Esophagus (tissue), 2 donors: Measurements from ENCODE around the gene SLCO3A1. TPM values are rescaled to one million over a fixed set of nuclear protein-coding genes. Genes with fewer than 3 reads are reported as not detected.

Experiments
- H3K27ac ChIP-seq, 2 donors: one replicate each; pipeline ENCODE4 v1.5.1; 2013; ENCODE audit warnings: low read depth in 2 of 2, mild to moderate bottlenecking in 2 of 2, inconsistent platforms in 1 of 2, low read length in 1 of 2, moderate library complexity in 1 of 2
- H3K27me3 ChIP-seq, 2 donors: one replicate each; pipeline ENCODE4 v1.6.1; 2013; ENCODE audit warnings: low read length in 2 of 2, control low read depth in 1 of 2, mild to moderate bottlenecking in 1 of 2; ENCODE audit not compliant: insufficient read depth in 2 of 2, control insufficient read depth in 1 of 2
- H3K36me3 ChIP-seq, 2 donors: one replicate each; pipeline ENCODE4 v1.6.1; 2013; ENCODE audit warnings: low read length in 1 of 2; ENCODE audit not compliant: control insufficient read depth in 2 of 2, insufficient read depth in 2 of 2
- H3K4me1 ChIP-seq, 2 donors: one replicate each; pipeline ENCODE4 v1.6.1; 2013; ENCODE audit warnings: low read length in 1 of 2; ENCODE audit not compliant: control insufficient read depth in 2 of 2, insufficient read depth in 2 of 2
- H3K4me3 ChIP-seq, 2 donors: one replicate each; pipeline ENCODE4 v1.5.1; 2013; ENCODE audit warnings: low read length in 2 of 2, mild to moderate bottlenecking in 2 of 2, low read depth in 1 of 2, moderate library complexity in 1 of 2
- H3K9me3 ChIP-seq, 2 donors: one replicate each; pipeline ENCODE4 v1.6.1; 2013; ENCODE audit warnings: mild to moderate bottlenecking in 2 of 2, low read depth in 1 of 2, low read length in 1 of 2, moderate library complexity in 1 of 2; ENCODE audit not compliant: control insufficient read depth in 2 of 2, insufficient read depth in 1 of 2
- WGBS, 2 donors: extraction: QIAGEN DNeasy Blood & Tissue Kit; methylation state at CpG; one replicate each; pipeline ENCODE4 v1.1.7; 2013; 5-methylcytosine and 5-hydroxymethylcytosine counted together
- polyA plus RNA-seq, 2 donors: library from polyadenylated mRNA; stranded (reverse); fragments of 200-250 nt; gene quantifications; one replicate each; pipeline ENCODE4 v1.2.3, GENCODE V29; 2013
- donor health status: healthy with polysubstance abuse.
- donor health status: Bipolar disorder and iron deficiency.

Gene SLCO3A1
- polyA plus RNA-seq, 2 donors, result 18.2 to 18.5 TPM

DNA sequence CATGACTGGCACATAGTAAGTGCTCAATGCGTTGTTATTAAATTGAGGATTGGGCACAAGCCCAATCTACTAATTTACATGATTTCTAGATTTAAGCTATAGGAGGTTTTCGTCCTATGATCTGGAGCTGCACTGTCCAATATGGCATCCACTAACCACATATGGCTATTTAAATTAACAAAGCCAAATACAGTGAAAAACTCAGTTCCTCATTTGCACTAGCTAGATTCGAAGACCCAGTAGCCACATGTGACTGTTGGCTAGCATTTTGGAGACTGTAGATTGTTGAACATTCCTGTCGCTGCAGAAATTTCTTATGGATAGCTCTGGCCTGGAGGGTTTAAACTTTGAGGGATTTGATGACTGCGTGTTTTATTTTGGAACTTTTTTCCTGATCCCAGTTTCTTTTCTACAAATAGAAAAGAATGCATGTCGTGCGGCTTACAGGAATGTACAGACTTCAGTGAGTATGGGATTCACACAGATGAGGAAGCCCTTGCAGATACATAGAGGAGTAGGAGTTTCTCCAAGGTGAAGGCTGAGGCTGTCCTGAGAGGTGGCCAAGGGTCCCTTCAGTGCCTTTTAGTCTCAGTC lies 82.8 kb downstream of the SLCO3A1 start:
- no peak overlapping the region for H3K27ac ChIP-seq
- WGBS, 2 donors, result 78 to 80% methylated on average over 7 of the region's 7 CpGs

DNA sequence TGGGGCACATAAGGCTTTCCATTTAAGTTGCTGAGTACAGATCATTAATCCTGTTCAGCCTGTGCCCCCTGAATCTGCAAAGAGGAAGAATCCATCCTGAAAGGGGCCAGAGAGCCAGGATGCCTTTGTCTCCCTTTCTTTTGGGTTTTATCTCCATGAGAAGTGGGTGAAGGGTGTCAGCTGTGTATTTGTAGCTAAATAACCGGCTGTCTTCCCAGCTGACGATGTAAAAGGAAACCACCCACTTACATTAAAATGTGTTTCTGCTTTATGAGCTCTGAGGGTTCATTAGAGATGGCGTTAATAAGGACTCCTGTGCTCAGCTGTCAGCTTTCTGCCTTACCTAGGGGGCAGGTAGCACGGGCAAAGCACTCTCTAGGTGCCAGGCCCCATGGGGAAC lies 83.4 kb downstream of the SLCO3A1 start:
- no peaks in the 10 kb centered on the region for H3K27me3 ChIP-seq
- H3K36me3 ChIP-seq, result no peaks in the 10 kb centered on the region
- peaks cover 5 to 15% of the 10 kb centered on the region in 2 donors for H3K4me1 ChIP-seq
- peaks cover 0 to 3% of the 10 kb centered on the region in 2 donors for H3K9me3 ChIP-seq
- no peak overlapping the region for H3K4me3 ChIP-seq
- H3K27ac ChIP-seq, result peak overlapping the region in 1 of 2 donors; percentile 6
- WGBS, 2 donors, result 64 to 67% methylated on average over 4 of the region's 4 CpGs

More for the DNA sequence above, 82.8 kb downstream of the SLCO3A1 start:
- peaks cover 0 to 3% of the 10 kb centered on the region in 2 donors for H3K9me3 ChIP-seq
- peaks cover 5 to 13% of the 10 kb centered on the region in 2 donors for H3K4me1 ChIP-seq
- no peaks in the 10 kb centered on the region for H3K27me3 ChIP-seq
- H3K36me3 ChIP-seq, result no peaks in the 10 kb centered on the region
- no peak overlapping the region for H3K4me3 ChIP-seq

DNA sequence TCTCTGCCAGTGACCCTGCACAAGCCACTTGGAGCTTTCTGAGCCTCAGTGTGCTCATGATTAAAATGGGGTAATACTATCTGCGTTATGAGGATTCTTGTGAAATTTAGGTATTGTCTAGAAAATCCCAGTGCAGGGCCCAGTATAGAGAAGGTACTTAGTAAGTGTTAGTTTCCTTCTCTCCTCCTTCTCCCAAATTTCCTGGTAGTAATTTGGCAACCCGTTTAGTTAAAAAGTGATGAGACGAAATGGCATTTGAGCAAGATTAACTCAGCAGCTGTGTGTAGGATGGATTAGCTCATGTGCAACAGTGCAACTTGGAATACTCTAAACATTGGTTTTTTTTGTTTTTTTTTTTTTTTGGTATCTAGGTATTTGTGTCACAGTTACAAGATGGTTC lies 84.6 kb downstream of the SLCO3A1 start:
- Histone ChIP-seq H3K27ac (no peak overlapping the region), H3K4me1 (peaks cover 5 to 19% of the 10 kb centered on the region in 2 donors), H3K9me3 (peaks cover 0 to 3% of the 10 kb centered on the region in 2 donors), H3K27me3 (no peaks in the 10 kb centered on the region), H3K36me3 (no peaks in the 10 kb centered on the region), H3K4me3 (no peak overlapping the region)
- 66 to 72% methylated on average over 3 of the region's 3 CpGs for WGBS, 2 donors

DNA sequence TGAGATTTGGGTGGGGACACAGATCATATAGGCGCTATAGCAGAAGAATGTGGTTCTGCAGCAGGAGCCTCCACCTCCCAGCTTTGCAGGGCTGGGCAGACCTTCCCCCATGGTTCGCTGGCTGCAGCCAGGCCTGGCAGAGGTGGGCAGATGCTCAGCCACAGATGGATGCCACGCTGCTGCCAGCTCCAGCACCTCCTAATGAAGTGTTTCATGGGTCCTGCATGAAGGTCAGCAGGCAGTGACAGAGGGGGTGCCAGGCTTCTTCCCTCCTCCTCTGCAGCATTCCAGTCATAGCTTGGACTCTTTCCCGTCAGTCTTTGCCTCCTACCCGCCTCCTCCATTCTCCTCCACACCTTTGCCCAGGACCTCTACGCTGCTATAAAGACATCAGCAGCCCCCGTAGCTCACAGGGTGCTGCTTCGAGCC lies 85.9 kb downstream of the SLCO3A1 start:
- Histone ChIP-seq H3K4me3 (no peak overlapping the region), H3K9me3 (no peaks in the 10 kb centered on the region), H3K36me3 (no peaks in the 10 kb centered on the region), H3K27ac (peak overlapping the region in 1 of 2 donors; percentile 94), H3K27me3 (no peaks in the 10 kb centered on the region), H3K4me1 (peaks cover 5 to 27% of the 10 kb centered on the region in 2 donors)
- WGBS, 2 donors, result 85 to 87% methylated on average over 8 of the region's 8 CpGs

DNA sequence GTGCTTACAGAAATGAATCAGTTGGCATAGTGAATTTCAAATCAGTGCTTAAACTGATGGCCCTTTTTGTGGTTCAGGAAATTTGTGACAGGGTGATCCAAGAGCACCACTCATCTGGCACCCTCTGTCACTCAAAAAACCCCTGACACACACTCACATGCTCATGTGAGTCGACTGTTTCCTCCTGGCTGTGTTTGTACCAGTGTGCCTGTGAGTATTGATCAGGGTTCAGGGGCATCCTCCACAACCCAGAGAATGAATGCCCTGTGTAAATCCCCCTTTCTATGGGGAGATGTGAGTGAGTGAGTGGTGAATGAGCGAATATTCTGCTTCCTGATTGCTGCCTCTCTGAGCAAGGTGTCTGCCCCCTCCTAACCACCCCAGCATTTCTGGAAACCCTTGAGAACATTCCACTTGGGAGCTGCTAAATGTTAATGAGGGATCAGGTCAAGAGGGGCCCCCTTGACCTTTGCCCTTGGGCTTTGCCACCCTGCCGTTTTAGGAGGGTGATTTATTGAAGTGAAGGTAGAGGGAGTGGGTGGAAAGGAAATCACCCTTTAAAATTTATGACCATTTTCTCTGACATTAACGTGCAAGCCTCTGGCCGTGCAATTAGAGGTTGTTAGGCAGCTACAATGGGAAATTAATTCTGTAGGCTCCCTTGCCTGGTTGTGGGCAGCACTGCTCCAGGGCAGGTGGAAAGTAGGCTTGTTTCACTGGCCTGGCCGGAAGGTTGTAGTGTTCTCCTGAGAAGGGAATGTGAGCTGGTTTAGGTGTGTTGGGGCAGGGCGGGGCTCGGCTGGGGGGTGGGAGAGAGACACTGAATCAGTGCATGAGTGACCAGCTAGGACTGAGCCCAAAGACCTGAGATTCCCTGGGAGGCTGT lies 87.2 kb downstream of the SLCO3A1 start:
- 49% methylated on average over 8 of the region's 8 CpGs for WGBS, 2 donors
- H3K9me3 ChIP-seq, result no peaks in the 10 kb centered on the region
- H3K27me3 ChIP-seq, result no peaks in the 10 kb centered on the region
- peak overlapping the region; percentile 18 to 31 for H3K4me3 ChIP-seq
- peak overlapping the region; percentile 84 to 94 for H3K27ac ChIP-seq
- H3K4me1 ChIP-seq, result peaks cover 5 to 30% of the 10 kb centered on the region in 2 donors
- H3K36me3 ChIP-seq, result no peaks in the 10 kb centered on the region

DNA sequence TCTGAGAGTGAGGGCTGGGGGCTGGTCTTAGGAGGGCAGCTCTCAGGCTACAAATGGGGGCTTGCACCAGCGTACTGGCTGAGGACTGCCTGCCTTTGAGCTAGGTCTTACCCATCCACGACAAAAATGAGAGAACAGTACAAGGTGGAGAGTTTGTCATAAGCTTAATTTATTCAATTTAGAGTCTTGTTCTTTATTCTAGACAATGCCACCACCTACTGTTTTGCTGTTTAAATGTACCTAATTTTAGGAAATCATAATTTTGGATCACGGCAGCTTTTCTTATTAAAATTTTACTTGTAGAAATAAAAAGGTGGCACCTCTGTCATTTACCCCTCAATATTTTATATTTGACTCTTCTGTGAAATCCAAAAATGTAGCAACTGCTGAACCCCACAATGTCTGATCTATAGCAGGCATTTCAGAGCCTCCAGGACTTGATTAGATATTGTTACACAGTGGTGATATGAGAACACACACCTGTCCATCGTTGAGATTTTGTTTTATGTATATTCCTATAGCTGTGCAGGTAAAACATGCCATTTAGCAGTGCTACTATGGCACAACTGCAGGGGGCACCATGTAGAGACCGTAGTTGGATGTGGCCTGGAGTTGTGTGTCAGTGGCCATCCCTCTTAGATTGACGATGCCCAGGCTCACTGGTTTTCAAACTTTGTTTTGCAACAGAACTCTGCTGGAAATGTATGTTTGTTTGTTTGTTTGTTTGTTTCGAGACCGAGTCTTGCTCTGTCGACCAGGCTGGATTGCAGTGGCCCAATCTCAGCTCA lies 88.6 kb downstream of the SLCO3A1 start:
- H3K4me3 ChIP-seq, result peak overlapping the region; percentile 22 to 31
- H3K9me3 ChIP-seq, result no peaks in the 10 kb centered on the region
- H3K27ac ChIP-seq, result peak overlapping the region; percentile 88 to 99
- no peaks in the 10 kb centered on the region for H3K27me3 ChIP-seq
- 66% methylated on average over 9 of the region's 9 CpGs for WGBS, 2 donors
- no peaks in the 10 kb centered on the region for H3K36me3 ChIP-seq
- H3K4me1 ChIP-seq, result peaks cover 7 to 39% of the 10 kb centered on the region in 2 donors

DNA sequence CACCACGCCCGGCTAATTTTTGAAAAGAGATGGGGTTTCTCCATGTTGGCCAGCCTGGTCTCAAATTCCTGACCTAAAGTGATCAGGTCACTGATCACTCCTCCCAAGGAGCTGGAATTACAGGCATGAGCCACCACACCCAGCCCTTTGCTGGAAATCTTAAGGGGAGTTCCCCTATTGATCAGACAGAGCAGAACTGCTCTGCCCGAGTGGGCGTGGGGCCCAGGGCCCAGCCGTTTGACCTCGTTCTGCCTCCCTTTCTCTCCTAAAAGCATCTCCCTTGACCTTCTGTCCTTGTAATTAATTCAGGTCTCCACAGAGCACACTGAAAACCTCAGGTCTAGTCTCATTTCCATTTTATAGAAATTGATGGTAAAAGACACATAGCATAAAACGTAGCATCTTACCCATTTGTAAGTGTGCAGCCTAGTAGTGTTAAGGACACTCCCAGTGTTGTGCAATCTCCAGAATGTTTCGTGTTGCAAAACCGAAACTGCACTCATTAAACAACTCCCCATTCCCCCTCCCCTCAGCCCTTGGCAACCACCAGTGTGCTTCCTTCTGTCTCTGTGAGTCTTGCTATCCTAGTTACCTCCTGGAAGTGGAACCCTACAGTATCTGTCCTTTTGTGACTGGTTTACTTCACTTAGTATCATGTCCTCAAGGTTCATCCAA lies 89.3 kb downstream of the SLCO3A1 start:
- Histone ChIP-seq H3K36me3 (no peaks in the 10 kb centered on the region), H3K27ac (peak overlapping the region; percentile 88 to 99), H3K9me3 (no peaks in the 10 kb centered on the region), H3K4me1 (peaks cover 12 to 45% of the 10 kb centered on the region in 2 donors), H3K4me3 (no peak overlapping the region), H3K27me3 (no peaks in the 10 kb centered on the region)
- WGBS, 2 donors, result 12 to 18% methylated on average over 9 of the region's 9 CpGs

DNA sequence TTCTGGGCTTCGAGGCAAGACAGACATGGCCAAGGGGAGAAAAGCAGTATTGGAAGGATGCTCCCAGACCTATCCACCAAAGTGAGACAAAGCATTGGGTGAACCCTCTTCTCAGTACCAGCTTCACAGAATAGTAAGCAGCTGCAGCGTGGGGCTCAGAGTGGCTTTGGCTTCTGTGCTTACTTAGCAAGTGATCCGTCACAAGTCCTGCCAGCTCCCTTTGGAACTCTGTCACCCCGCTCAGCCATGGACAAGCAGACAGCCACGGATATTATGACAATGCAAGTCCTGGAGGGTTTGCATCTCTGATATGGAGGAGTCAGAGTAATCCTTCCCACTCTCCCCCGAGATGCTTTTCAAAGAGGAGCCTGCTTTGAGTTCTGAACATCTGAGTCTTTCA lies 90.8 kb downstream of the SLCO3A1 start:
- H3K4me3 ChIP-seq, result no peak overlapping the region
- WGBS, 2 donors, result 51 to 72% methylated on average over 6 of the region's 6 CpGs
- H3K27ac ChIP-seq, result peak overlapping the region; percentile 72 to 88
- peaks cover 14 to 52% of the 10 kb centered on the region in 2 donors for H3K4me1 ChIP-seq
- no peaks in the 10 kb centered on the region for H3K36me3 ChIP-seq
- H3K9me3 ChIP-seq, result no peaks in the 10 kb centered on the region
- no peaks in the 10 kb centered on the region for H3K27me3 ChIP-seq

DNA sequence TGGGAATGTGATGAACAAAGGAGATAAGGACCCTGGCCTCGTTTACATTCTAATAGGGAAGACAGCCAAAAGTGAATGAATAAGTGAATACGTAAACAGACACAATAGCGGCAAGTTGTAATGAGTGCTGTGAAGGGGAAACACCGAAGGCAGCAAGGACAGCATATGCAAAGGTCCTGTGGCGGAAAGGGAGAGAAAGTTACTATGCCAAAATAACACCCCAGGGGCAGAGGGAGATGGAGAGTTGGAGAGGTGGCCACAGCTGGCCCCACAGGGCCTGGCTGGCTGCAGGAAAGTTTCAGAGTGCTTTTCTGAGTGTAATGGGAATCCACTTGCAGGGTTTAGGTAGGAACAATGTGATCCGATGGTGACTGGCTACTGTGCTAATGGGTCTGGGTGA lies 91.9 kb downstream of the SLCO3A1 start:
- Histone ChIP-seq H3K36me3 (no peaks in the 10 kb centered on the region), H3K27ac (peak overlapping the region in 1 of 2 donors; percentile 22), H3K4me3 (no peak overlapping the region), H3K9me3 (no peaks in the 10 kb centered on the region), H3K27me3 (no peaks in the 10 kb centered on the region), H3K4me1 (peaks cover 11 to 47% of the 10 kb centered on the region in 2 donors)
- WGBS, 2 donors, result 89% methylated on average over 6 of the region's 6 CpGs
